Mesothelial cell of epicardium (in vitro differentiated cells): ENCODE results near the gene PARP3. TPM values are rescaled to one million over a fixed set of nuclear protein-coding genes. Genes with fewer than 3 reads are reported as not detected.

ENCODE experiments used
- DNase-seq, 2 experiments: peaks; one replicate each; pipeline ENCODE4 v3.0.0; 2021; ENCODE audit warnings: low spot score in 2 of 2; ENCODE audit not compliant: unreplicated experiment in 2 of 2
- H3K27ac Mint-ChIP-seq: 2 replicates; pipeline ENCODE4 v1.8.0; 2021; ENCODE audit warnings: mixed read lengths
- H3K27me3 Mint-ChIP-seq: 2 replicates; pipeline ENCODE4 v1.8.0; 2021; ENCODE audit warnings: low read depth, mixed read lengths
- H3K36me3 Mint-ChIP-seq: 2 replicates; pipeline ENCODE4 v1.8.0; 2021; ENCODE audit warnings: mixed read lengths
- H3K4me1 Mint-ChIP-seq: 2 replicates; pipeline ENCODE4 v1.8.0; 2021; ENCODE audit warnings: mixed read lengths
- H3K4me3 Mint-ChIP-seq: 2 replicates; pipeline ENCODE4 v1.8.0; 2021; ENCODE audit warnings: mild to moderate bottlenecking, moderate library complexity, mixed read lengths
- H3K9me3 Mint-ChIP-seq: 2 replicates; pipeline ENCODE4 v1.8.0; 2021; ENCODE audit warnings: mixed read lengths
- CTCF ChIP-seq: fragments of 200-600 bp; sonication (generic); IDR thresholded peaks from one replicate; pipeline ENCODE4 v1.5.0; 2021; ENCODE audit warnings: antibody characterized with exemption; ENCODE audit not compliant: unreplicated experiment
- total RNA-seq: library from RNA; stranded (reverse); gene quantifications from 3 replicates; pipeline ENCODE4 v1.2.1, GENCODE V29; 2021

The PARP3 gene
- total RNA-seq, 1 donor from 2014 or later: 13.2 TPM

GRCh38 chr3:51983578-51984268 is 41.6 kb downstream of the PARP3 start:
- no peak for DNase-seq
- Mint-ChIP-seq H3K9me3 (no peaks in the 10 kb centered on the region), H3K4me1 (peaks cover 23% of the 10 kb centered on the region), H3K27ac (peak overlapping the region; percentile 99), H3K27me3 (no peaks in the 10 kb centered on the region), H3K36me3 (peaks cover 3% of the 10 kb centered on the region), H3K4me3 (peak overlapping the region; percentile 77)
- TF ChIP-seq CTCF: no peak

- H3K4me3 Mint-ChIP-seq: peak overlapping the region; percentile 77
- DNase-seq: no peak
Observed at GRCh38 chr3:51984269-51984647, 42.1 kb downstream of the PARP3 start.

GRCh38 chr3:51985063-51985462 is 42.9 kb downstream of the PARP3 start:
- Mint-ChIP-seq H3K27me3 (no peaks in the 10 kb centered on the region), H3K4me1 (peaks cover 23% of the 10 kb centered on the region), H3K9me3 (no peaks in the 10 kb centered on the region), H3K36me3 (peaks cover 3% of the 10 kb centered on the region), H3K27ac (peak overlapping the region; percentile 99), H3K4me3 (peak overlapping the region; percentile 40)
- TF ChIP-seq CTCF: no peak
- no peak for DNase-seq

More at GRCh38 chr3:51984269-51984647, 42.1 kb downstream of the PARP3 start:
- Mint-ChIP-seq H3K9me3 (no peaks in the 10 kb centered on the region), H3K4me1 (peaks cover 23% of the 10 kb centered on the region), H3K27ac (peak overlapping the region; percentile 99), H3K27me3 (no peaks in the 10 kb centered on the region), H3K36me3 (peaks cover 3% of the 10 kb centered on the region)
- TF ChIP-seq CTCF: no peak

- H3K4me1 Mint-ChIP-seq: peaks cover 22% of the 10 kb centered on the region
- no peak overlapping the region for H3K27ac Mint-ChIP-seq
- TF ChIP-seq CTCF: no peak
- DNase-seq: no peak
- H3K4me3 Mint-ChIP-seq: no peak overlapping the region
- H3K27me3 Mint-ChIP-seq: no peaks in the 10 kb centered on the region
- no peaks in the 10 kb centered on the region for H3K9me3 Mint-ChIP-seq
- H3K36me3 Mint-ChIP-seq: peaks cover 3% of the 10 kb centered on the region
Observed at GRCh38 chr3:51986010-51986947, 44.1 kb downstream of the PARP3 start.

GRCh38 chr3:51987568-51987967 is 45.4 kb downstream of the PARP3 start:
- Mint-ChIP-seq H3K36me3 (peaks cover 6% of the 10 kb centered on the region), H3K27ac (peak overlapping the region; percentile 43), H3K4me3 (no peak overlapping the region), H3K9me3 (no peaks in the 10 kb centered on the region), H3K27me3 (no peaks in the 10 kb centered on the region), H3K4me1 (peaks cover 16% of the 10 kb centered on the region)
- TF ChIP-seq CTCF: no peak
- DNase-seq: no peak
